Parathyroid adenoma (tissue), 2 donors: ENCODE results near the gene FJX1.

Source experiments
- H2AFZ ChIP-seq: fragments of 300-600 bp; sonication (generic); one replicate; pipeline ENCODE4 v1.7.0; 2017; ENCODE audit warnings: antibody characterized with exemption, mild to moderate bottlenecking
- H3K27ac ChIP-seq: fragments of 300-600 bp; sonication (generic); one replicate; pipeline ENCODE4 v1.7.0; 2017
- H3K27me3 ChIP-seq: fragments of 300-600 bp; sonication (generic); one replicate; pipeline ENCODE4 v1.7.0; 2017; ENCODE audit warnings: low read length; ENCODE audit not compliant: control insufficient read depth, insufficient read depth
- H3K36me3 ChIP-seq: fragments of 300-600 bp; sonication (generic); one replicate; pipeline ENCODE4 v1.7.0; 2017; ENCODE audit warnings: low read length; ENCODE audit not compliant: control insufficient read depth, insufficient read depth
- H3K4me1 ChIP-seq: fragments of 300-600 bp; sonication (generic); one replicate; pipeline ENCODE4 v1.7.0; 2017; ENCODE audit warnings: control low read depth
- H3K4me2 ChIP-seq: fragments of 300-600 bp; sonication (generic); one replicate; pipeline ENCODE4 v1.7.0; 2017; ENCODE audit warnings: low read length
- H3K4me3 ChIP-seq: fragments of 300-600 bp; sonication (generic); one replicate; pipeline ENCODE4 v1.7.0; 2017; ENCODE audit warnings: low read depth, low read length
- H3K79me2 ChIP-seq: fragments of 300-600 bp; sonication (generic); one replicate; pipeline ENCODE4 v1.7.0; 2017; ENCODE audit warnings: control low read depth
- H3K9ac ChIP-seq: fragments of 300-600 bp; sonication (generic); one replicate; pipeline ENCODE4 v1.7.0; 2017; ENCODE audit warnings: mild to moderate bottlenecking
- H3K9me3 ChIP-seq: fragments of 300-600 bp; sonication (generic); one replicate; pipeline ENCODE4 v1.7.0; 2017; ENCODE audit warnings: low read length; ENCODE audit not compliant: control insufficient read depth
- TF ChIP-seq, protein P1 (sequence below): fragments of 300-600 bp; sonication (generic); IDR thresholded peaks from one replicate; pipeline ENCODE4 v1.7.0; 2017; ENCODE audit warnings: antibody characterized with exemption, mild to moderate bottlenecking
- donor health status: primary hyperparathyroidism.

Gene FJX1

GRCh38 chr11:35658020-35658948 lies 40.0 kb downstream of the FJX1 start:
- Histone ChIP-seq H3K4me1 (no peaks in the 10 kb centered on the region), H3K9me3 (no peaks in the 10 kb centered on the region), H3K27ac (no peak overlapping the region), H3K27me3 (no peaks in the 10 kb centered on the region), H3K4me3 (no peak overlapping the region), H3K36me3 (no peaks in the 10 kb centered on the region), H3K79me2 (peaks cover 3% of the 10 kb centered on the region), H2AFZ (no peak overlapping the region), H3K9ac (no peak overlapping the region), H3K4me2 (no peak overlapping the region)
- TF ChIP-seq, protein P1, sequence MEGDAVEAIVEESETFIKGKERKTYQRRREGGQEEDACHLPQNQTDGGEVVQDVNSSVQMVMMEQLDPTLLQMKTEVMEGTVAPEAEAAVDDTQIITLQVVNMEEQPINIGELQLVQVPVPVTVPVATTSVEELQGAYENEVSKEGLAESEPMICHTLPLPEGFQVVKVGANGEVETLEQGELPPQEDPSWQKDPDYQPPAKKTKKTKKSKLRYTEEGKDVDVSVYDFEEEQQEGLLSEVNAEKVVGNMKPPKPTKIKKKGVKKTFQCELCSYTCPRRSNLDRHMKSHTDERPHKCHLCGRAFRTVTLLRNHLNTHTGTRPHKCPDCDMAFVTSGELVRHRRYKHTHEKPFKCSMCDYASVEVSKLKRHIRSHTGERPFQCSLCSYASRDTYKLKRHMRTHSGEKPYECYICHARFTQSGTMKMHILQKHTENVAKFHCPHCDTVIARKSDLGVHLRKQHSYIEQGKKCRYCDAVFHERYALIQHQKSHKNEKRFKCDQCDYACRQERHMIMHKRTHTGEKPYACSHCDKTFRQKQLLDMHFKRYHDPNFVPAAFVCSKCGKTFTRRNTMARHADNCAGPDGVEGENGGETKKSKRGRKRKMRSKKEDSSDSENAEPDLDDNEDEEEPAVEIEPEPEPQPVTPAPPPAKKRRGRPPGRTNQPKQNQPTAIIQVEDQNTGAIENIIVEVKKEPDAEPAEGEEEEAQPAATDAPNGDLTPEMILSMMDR = no peak

- no peaks in the 10 kb centered on the region for H3K36me3 ChIP-seq
- TF ChIP-seq, protein P1 = no peak
- H2AFZ ChIP-seq = peak overlapping the region; percentile 97
- no peak overlapping the region for H3K4me2 ChIP-seq
- no peak overlapping the region for H3K9ac ChIP-seq
- H3K27ac ChIP-seq = no peak overlapping the region
- no peaks in the 10 kb centered on the region for H3K9me3 ChIP-seq
- H3K4me3 ChIP-seq = peak overlapping the region; percentile 52
- H3K4me1 ChIP-seq = no peaks in the 10 kb centered on the region
- peaks cover 3% of the 10 kb centered on the region for H3K79me2 ChIP-seq
- no peaks in the 10 kb centered on the region for H3K27me3 ChIP-seq
Measured at GRCh38 chr11:35661534-35661933, 43.3 kb downstream of the FJX1 start.

DNA sequence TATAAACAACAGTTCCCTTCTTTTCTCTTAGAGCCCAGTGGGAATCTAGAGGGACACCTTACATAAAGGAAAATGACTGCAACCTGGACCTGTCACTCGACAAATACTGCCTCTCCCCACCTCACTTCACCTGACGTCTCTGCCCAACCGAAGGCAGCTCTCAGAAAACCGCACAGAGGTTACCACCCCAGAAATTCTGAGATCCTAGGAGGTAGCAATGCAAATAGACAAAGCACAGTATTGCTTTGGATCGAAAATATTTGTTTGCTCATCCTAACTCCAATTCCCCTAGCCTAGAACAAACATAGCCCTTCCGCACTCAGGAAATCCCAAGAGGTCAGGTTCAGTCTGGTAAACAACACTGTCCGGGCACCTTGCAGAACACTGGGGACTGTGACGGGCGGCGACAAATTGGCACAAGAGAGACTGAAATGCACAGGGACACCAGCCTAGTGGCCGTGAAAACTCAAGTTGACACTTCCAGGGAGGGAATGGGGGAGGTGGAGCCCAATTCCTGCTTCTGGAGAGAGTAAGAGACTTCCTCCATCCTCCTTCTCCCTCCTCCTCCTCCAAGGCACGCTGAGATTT lies 43.9 kb downstream of the FJX1 start:
- H3K9ac ChIP-seq = no peak overlapping the region
- H3K4me3 ChIP-seq = peak overlapping the region; percentile 52
- H3K4me2 ChIP-seq = peak overlapping the region; percentile 71
- no peaks in the 10 kb centered on the region for H3K36me3 ChIP-seq
- H3K79me2 ChIP-seq = peaks cover 3% of the 10 kb centered on the region
- H3K27ac ChIP-seq = peak overlapping the region; percentile 72
- TF ChIP-seq, protein P1 = no peak
- no peaks in the 10 kb centered on the region for H3K9me3 ChIP-seq
- peak overlapping the region; percentile 97 for H2AFZ ChIP-seq
- no peaks in the 10 kb centered on the region for H3K27me3 ChIP-seq
- H3K4me1 ChIP-seq = no peaks in the 10 kb centered on the region

DNA sequence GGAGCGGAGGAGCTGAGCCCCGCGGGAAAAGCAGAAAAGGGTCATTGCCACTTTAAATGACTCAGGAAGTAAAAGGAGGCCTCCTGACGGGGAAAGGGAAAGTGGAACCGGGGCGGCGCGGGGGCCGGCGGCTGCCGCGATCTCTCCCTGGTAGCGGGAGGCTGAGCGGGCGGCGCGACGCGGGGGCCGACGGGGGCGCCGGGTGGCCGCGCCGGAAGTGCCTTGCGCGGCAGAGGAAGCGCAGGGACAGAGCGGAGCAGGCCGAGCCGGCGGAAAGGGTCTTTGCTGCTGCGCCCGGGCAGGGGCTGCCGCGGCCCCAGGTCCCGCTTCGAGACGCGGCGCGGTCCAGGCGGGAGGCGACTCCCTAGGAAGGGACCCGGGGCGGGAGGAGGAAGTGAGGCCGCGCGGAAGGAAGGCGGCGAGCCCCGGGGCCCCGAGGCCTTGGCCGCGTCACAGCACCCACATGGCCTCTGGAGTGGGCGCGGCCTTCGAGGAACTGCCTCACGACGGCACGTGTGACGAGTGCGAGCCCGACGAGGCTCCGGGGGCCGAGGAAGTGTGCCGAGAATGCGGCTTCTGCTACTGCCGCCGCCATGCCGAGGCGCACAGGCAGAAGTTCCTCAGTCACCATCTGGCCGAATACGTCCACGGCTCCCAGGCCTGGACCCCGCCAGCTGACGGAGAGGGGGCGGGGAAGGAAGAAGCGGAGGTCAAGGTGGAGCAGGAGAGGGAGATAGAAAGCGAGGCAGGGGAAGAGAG lies 44.6 kb downstream of the FJX1 start, which contains the start of gene TRIM44:
TSS of gene TRIM44 (plus strand) at position 127 of the 759 bp plus-strand sequence. CDS start at position 464, 337 bp downstream.
- TF ChIP-seq, protein P1 = no peak
- Histone ChIP-seq H3K4me2 (peak within 1 kb of the TSS; percentile 71), H3K27me3 (no peaks in the 10 kb centered on the region), H3K27ac (peak within 1 kb of the TSS; percentile 72), H3K36me3 (no peaks in the 10 kb centered on the region), H3K9me3 (no peaks in the 10 kb centered on the region), H3K9ac (peak within 1 kb of the TSS; percentile 53), H2AFZ (peak within 1 kb of the TSS; percentile 97), H3K4me1 (no peaks in the 10 kb centered on the region), H3K4me3 (peak within 1 kb of the TSS; percentile 52), H3K79me2 (peaks cover 3% of the 10 kb centered on the region)
